HUDEP-2 (cell line): ENCODE data around the gene FAM200C.
"Not testable (repeated sequence)": the region's sequence is repeated elsewhere in the genome, so short reads cannot be mapped to it uniquely, and the experiment has no call there.

Experiments
- DNase-seq, 76 experiments: peaks; one replicate each; lab custom pipeline; 2025; ENCODE audit not compliant: unreplicated experiment in 76 of 76; lab: John Stamatoyannopoulos, UW

The FAM200C gene

GRCh38 chr5:160399402-160400353 is at the start of gene FAM200C:
Gene FAM200C (minus strand): TSS chr5:160400054. CDS start chr5:160395490, 4,564 bp downstream.
- peak in 73 of 76 experiments; percentile 11 to 86 (median 71) for DNase-seq

DNA sequence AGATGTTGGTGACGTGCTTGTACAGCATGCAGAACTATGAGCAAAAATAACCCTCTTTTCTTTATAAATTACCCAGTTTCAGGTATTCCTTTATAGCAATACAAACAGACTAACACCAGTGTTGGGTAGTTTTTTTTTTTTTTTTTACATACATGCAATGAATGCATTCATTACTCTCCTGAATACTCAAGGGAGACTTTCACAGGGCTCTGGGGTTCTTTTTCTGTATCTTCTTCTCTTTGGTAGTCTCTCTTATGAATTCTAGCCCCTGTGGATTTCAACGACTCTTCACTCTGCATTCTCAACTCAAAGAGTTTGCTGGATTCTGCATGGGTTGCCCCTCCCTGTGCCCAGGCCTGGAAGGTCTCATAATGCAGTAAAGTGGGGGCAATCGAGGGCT is 49.6 kb upstream of the FAM200C start:
- DNase-seq = no peak

DNA sequence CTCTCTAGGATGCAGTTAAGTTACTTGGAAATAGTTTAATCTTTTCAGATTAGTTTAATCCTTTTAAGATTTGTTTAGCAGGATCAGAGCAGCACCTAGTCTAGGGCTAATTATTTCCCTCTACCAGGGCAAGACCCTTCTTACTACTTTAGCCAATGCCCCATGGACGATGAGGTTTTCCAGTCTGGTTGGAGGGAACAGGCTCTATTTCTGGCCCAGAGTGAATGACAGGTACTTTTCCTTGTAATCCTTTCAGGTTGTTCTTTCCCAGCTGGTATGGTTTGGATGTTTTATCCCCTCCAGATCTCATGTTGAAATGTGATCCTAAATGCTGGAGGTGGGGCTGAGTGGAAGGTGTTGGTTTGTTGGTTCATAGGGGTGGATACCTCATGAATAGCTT is 49.0 kb upstream of the FAM200C start:
- DNase-seq = no peak

DNA sequence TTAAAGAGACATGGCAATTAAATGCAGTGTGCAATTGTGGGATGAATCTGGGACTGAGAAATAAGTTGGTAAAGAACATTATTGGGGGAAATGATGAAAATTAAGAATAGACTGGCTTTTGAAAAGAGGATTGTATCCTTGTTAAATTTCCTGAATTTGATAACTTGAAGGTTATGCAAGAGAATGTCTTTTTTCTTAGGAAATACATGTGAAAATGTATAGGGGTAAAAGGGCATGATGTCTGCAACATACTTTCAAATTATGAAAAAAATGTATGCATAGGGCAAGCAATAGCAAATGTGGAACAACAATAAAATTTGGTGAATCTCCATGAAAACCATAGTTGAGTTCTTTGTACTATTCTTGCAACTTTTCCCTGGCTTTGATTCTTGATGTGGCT is 45.9 kb upstream of the FAM200C start:
- DNase-seq = no peak

GRCh38 chr5:160445132-160445531 is 45.3 kb upstream of the FAM200C start:
- DNase-seq = no peak

DNA sequence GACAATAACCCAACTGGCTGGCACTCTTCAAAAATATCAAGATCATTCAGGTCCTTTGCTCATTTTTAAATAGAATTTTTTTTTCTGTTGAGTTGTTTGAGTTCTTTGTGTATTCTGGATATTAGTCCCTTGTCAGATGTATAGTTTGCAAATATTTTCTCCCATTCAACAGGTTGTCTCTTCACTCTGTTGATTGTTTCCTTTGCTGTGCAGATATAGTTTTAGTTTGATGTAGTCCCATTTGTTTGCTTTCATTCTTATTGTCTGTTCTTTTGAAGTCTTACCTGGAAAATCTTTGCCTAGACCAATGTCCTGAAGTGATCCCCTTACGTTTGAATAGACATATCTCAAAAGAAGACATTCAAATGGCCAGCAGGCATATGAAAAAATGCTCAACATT is 44.6 kb upstream of the FAM200C start:
- DNase-seq = no peak

- no peak for DNase-seq
Observed at GRCh38 chr5:160442824-160443431, 43.1 kb upstream of the FAM200C start.

GRCh38 chr5:160441311-160441781 is 41.5 kb upstream of the FAM200C start:
- no peak for DNase-seq

DNA sequence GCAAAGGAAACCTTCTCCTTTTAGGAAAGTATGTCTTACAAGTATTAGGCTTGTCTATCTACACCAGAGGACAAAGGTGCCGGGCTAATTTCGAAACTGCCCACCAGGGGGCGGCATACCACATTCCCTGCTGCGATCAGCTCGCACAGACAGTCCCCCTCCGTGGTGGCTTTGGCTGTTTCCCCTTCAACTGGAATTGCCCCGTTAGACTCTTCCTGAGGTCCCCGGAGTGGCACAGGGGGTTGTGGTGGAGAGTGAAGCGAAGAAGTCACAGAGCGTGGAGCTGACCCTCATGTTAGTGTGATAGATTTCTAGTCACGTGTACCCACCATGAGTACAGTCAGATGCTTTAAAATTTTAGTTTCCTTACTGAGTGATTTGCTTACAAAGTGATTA is 39.3 kb upstream of the FAM200C start:
- DNase-seq = peak in 71 of 76 experiments; percentile 9 to 82 (median 65)

DNA sequence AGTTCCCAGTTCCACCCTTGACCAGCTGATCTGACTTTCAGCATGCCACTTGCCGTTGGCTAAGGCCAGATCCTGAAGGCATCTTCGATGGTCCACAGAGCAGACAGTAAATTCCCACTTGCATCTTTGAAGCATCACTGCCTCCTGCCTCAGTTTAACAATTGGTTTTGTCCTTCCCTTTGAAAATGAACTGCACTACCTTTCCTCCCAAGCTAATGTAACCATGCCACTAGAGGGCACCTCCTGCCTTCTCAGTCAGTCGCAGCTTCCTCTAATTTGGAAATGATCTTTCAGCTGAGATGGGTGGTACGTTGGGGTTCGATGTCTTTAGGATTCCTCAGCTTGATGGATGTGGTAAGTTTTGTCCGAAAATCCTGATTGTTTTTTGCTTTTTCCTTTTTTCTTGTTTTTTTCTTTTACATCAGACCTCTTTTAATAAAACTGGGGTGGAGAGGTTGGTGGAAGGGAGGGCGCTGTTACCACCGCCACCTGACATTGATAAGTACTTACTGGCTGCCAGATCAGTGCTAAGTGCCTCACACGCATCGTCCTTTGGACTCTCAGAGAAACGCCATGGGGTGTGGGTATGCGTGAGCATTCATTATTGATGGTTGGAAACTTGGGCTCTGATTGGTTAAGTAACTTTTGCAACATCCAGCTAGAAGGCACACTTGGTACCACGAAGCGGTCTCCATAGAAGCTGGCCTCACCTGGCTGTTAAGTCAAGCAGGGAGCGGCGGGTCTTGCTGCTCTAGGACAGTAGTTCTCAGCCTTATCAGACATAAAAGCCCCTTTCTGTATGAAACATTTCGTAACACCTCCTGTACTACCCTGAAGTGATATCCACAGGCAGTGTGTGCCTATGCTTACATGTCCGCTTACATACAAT is 38.7 kb upstream of the FAM200C start:
- DNase-seq = peak in 55 of 76 experiments; percentile 3 to 69 (median 32)

- no peak for DNase-seq
Observed at GRCh38 chr5:160437271-160437670, 37.4 kb upstream of the FAM200C start.

- not testable (repeated sequence) for DNase-seq
Observed at GRCh38 chr5:160436661-160437060, 36.8 kb upstream of the FAM200C start.

DNA sequence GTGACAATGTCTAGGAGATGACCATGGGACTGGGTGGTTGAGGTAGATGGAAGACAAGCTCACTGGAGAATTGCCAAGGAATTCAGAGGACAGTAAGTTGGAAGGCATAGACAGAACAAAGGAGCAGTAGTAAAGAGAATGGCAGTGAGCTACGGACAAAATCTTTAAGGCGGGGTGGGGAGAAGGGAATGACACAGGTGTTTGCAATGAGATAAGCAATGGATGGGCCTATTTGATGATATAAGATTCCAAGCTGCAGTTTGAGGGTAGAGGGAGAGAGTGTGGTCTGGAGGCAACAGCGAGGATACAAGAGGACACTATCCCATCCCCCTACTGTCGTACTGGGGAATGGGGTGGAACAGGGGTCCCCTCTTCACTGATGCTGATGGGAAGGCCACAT is 36.2 kb upstream of the FAM200C start:
- DNase-seq = no peak

DNA sequence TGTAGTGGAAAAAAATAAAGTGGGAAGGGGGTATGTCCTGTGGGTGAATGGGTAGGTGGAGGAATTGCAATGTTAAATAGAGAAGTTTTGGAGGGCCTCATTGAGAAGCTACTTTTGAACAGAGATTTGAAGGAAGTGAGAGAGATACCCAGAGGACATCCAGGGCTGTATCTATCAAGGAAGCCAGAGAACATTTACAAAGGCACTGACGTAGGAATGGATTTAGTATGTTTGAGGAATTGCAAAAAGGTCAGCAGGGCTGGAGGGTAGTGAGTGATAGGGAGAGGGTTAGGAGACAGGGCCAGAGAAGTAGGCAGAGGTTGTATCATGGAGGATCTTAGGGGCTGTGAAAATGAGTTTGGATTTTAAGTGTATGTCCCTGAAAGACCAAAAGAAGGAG is 35.7 kb upstream of the FAM200C start:
- DNase-seq = no peak

- DNase-seq = no peak
Observed at GRCh38 chr5:160434022-160434531, 34.2 kb upstream of the FAM200C start.

DNA sequence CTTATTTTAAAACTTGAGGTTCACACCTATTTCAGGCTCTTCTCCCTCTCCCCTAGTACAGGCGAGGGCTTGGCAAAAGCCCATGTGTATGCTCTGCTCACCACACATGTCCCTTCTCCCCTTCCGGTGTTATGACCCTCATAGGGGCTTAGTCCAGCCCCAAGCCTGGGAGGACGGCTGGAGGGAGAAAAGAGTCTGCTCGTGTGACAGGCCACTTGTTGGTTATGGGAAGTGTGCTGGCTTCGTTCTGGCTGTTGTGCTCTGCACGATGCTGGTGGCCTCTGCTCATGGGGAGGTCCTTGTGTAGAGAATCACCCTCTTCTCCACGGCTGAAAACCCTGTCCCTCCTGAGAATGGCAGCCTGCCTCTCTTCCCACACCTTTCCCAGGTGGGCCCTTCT is 32.9 kb upstream of the FAM200C start:
- DNase-seq = no peak

- no peak for DNase-seq
Observed at GRCh38 chr5:160432196-160432595, 32.3 kb upstream of the FAM200C start.

DNA sequence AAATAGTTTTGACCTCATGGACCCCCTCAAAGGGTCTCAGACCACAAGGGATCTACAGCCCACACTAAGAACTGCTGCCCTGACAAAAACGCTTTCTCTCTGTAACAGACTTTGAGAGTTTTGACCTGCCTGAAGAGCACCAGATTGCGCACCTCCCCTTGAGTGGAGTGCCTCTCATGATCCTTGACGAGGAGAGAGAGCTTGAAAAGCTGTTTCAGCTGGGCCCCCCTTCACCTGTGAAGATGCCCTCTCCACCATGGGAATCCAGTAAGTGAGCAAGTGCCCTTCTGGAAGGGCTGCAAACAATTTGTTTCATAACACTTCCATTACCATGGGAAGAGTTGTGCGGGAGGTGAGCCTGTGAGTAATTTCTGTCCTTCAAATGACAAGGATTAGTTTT is 27.8 kb upstream of the FAM200C start:
- no peak for DNase-seq

- no peak for DNase-seq
Observed at GRCh38 chr5:160423099-160423498, 23.2 kb upstream of the FAM200C start.

DNA sequence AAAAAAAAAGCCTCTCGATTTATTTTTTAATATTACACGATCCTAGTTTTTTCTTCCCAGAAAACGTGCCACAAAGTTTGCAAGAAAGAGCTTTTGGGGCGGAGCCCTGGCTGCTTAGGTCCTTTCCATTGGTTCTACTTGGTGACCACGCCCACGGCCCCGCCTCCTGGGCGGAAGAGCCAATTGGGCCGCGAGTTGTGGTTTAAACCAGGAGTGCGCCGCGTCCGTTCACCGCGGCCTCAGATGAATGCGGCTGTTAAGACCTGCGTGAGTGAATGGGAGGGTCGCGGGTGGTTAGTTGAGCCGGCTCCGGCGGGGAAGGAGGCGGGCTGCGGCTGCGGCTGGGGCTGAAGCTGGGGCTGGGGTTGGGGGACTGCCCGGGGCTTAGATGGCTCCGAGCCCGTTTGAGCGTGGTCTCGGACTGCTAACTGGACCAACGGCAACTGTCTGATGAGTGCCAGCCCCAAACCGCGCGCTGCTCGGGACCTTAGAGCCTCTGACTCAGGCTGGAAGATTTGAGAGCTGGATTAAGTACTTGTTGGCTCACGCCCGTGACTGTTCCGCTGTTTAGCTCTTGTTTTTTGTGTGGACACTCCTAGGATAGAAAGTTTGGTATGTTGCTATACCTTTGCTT is 21.9 kb upstream of the FAM200C start, which contains the start of gene PTTG1:
PTTG1 (plus strand) TSS at position 231 of the 634 bp plus-strand sequence. CDS start 458 bp downstream, outside the sequence.
- DNase-seq = peak; percentile 24 to 96 (median 92)
